ENCODE data around the gene DOCK1. TPM values are rescaled to one million over a fixed set of nuclear protein-coding genes. Genes with fewer than 3 reads are reported as not detected.

The DOCK1 gene
- total RNA-seq, 2 donors from 2014 or later, result 72.4 to 89.3 TPM

DNA sequence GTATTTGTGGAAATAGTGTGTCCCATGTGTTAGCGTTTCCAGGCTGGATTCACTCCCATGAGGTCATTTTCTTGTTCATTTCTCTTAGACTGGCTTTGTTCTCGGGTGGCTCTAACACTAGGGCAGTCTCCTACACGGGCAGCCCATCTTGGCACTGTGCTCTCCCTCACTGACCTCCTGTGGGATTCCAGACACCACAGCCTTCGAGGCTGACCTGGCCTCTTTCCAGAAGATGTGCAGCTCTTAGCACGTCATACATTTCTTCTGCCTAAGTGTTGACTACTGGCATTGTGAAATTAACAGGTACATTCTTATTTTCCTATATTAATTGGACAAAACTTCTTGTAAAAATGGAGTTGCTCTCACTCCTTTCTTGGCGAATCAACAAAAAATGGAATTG lies 218.4 kb downstream of the DOCK1 start:
- H3K27me3 ChIP-seq (ENCODE audit: control insufficient read depth, insufficient read depth, low read length, poor library complexity, severe bottlenecking), result no peaks in the 10 kb centered on the region
- TF ChIP-seq, protein P1, sequence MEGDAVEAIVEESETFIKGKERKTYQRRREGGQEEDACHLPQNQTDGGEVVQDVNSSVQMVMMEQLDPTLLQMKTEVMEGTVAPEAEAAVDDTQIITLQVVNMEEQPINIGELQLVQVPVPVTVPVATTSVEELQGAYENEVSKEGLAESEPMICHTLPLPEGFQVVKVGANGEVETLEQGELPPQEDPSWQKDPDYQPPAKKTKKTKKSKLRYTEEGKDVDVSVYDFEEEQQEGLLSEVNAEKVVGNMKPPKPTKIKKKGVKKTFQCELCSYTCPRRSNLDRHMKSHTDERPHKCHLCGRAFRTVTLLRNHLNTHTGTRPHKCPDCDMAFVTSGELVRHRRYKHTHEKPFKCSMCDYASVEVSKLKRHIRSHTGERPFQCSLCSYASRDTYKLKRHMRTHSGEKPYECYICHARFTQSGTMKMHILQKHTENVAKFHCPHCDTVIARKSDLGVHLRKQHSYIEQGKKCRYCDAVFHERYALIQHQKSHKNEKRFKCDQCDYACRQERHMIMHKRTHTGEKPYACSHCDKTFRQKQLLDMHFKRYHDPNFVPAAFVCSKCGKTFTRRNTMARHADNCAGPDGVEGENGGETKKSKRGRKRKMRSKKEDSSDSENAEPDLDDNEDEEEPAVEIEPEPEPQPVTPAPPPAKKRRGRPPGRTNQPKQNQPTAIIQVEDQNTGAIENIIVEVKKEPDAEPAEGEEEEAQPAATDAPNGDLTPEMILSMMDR (conservative IDR thresholded peaks at IDR 0.05), result no peak
- no peaks in the 10 kb centered on the region for H3K9me3 ChIP-seq (ENCODE audit: control insufficient read depth, low read length)
- H3K4me3 ChIP-seq (ENCODE audit: low read length), result no peak overlapping the region
- no peaks in the 10 kb centered on the region for H3K27me3 Mint-ChIP-seq (ENCODE audit: insufficient read depth)
- H3K36me3 ChIP-seq (ENCODE audit: control insufficient read depth, insufficient read depth, low read length), result peaks cover 20% of the 10 kb centered on the region
- no peak for DNase-seq
- H3K36me3 Mint-ChIP-seq (ENCODE audit: low read depth), result peaks cover 50% of the 10 kb centered on the region
- H3K27ac ChIP-seq (ENCODE audit: low read depth, low read length), result no peak overlapping the region
- 89 to 90% methylated on average over 5 to 6 of the region's 6 CpGs for WGBS, 2 experiments (ENCODE audit: insufficient coverage in 1 of 2, insufficient read length in 1 of 2)
- no peak overlapping the region for H3K4me3 Mint-ChIP-seq
- no peaks in the 10 kb centered on the region for H3K4me1 ChIP-seq (ENCODE audit: control insufficient read depth, insufficient read depth, low read length)
- H3K4me1 Mint-ChIP-seq, result no peaks in the 10 kb centered on the region
- no peak overlapping the region for H3K27ac Mint-ChIP-seq
- no peaks in the 10 kb centered on the region for H3K9me3 Mint-ChIP-seq
- no peak overlapping the region for H3K9ac ChIP-seq (ENCODE audit: extremely low read depth, low read length, poor library complexity, severe bottlenecking)

DNA sequence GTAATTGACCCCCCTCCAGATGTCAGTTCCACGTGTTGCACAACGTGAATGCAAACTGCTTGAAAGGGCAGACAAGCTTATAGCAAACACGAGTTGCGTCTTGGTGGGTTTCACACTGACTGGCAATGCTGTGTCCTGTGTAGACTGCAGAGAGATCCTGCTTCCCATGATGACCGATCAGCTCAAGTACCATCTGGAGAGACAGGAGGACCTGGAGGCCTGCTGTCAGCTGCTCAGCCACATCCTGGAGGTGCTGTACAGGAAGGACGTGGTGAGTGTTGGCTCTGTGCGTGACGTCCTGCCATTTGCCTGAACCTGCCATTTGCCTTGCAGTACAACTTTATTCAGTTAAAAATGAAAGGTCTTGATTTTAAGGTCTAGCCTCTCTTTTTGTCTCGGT lies 220.1 kb downstream of the DOCK1 start:
- peaks cover 35% of the 10 kb centered on the region for H3K36me3 ChIP-seq (ENCODE audit: control insufficient read depth, insufficient read depth, low read length)
- H3K4me1 Mint-ChIP-seq, result no peaks in the 10 kb centered on the region
- no peak overlapping the region for H3K27ac Mint-ChIP-seq
- 96 to 100% methylated on average over 5 to 8 of the region's 9 CpGs for WGBS, 2 experiments (ENCODE audit: insufficient coverage in 1 of 2, insufficient read length in 1 of 2)
- H3K4me3 ChIP-seq (ENCODE audit: low read length), result no peak overlapping the region
- H3K4me3 Mint-ChIP-seq, result no peak overlapping the region
- no peak overlapping the region for H3K9ac ChIP-seq (ENCODE audit: extremely low read depth, low read length, poor library complexity, severe bottlenecking)
- no peaks in the 10 kb centered on the region for H3K9me3 Mint-ChIP-seq
- H3K27me3 Mint-ChIP-seq (ENCODE audit: insufficient read depth), result no peaks in the 10 kb centered on the region
- no peaks in the 10 kb centered on the region for H3K27me3 ChIP-seq (ENCODE audit: control insufficient read depth, insufficient read depth, low read length, poor library complexity, severe bottlenecking)
- TF ChIP-seq, protein P1 (conservative IDR thresholded peaks at IDR 0.05), result no peak
- no peak for DNase-seq
- H3K27ac ChIP-seq (ENCODE audit: low read depth, low read length), result no peak overlapping the region
- H3K36me3 Mint-ChIP-seq (ENCODE audit: low read depth), result peaks cover 56% of the 10 kb centered on the region
- H3K4me1 ChIP-seq (ENCODE audit: control insufficient read depth, insufficient read depth, low read length), result no peaks in the 10 kb centered on the region
- H3K9me3 ChIP-seq (ENCODE audit: control insufficient read depth, low read length), result no peaks in the 10 kb centered on the region

DNA sequence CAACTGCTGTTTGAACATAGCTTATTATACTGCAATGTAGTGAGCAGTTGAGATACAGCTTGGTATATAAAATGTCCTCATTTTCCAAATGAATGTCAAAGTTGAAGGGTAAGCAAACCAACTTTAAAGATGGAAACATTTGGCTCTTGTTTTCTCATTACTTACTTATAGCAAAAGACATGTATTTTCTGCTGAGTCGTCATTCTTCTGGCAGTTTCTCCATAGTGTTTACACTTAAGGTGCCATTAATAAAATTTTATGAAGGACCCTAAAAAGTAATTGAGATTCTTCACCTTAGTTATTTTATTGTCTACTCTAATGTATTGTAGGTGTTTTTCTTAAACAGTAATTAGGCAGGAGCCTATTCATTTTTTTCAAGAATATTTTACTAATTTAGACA lies 222.6 kb downstream of the DOCK1 start:
- Histone ChIP-seq H3K9me3 (ENCODE audit: control insufficient read depth, low read length) (no peaks in the 10 kb centered on the region), H3K27me3 (ENCODE audit: control insufficient read depth, insufficient read depth, low read length, poor library complexity, severe bottlenecking) (no peaks in the 10 kb centered on the region), H3K9ac (ENCODE audit: extremely low read depth, low read length, poor library complexity, severe bottlenecking) (no peak overlapping the region), H3K36me3 (ENCODE audit: control insufficient read depth, insufficient read depth, low read length) (peaks cover 41% of the 10 kb centered on the region), H3K4me3 (ENCODE audit: low read length) (no peak overlapping the region), H3K4me1 (ENCODE audit: control insufficient read depth, insufficient read depth, low read length) (no peaks in the 10 kb centered on the region), H3K27ac (ENCODE audit: low read depth, low read length) (no peak overlapping the region)
- Mint-ChIP-seq H3K27me3 (ENCODE audit: insufficient read depth) (no peaks in the 10 kb centered on the region), H3K27ac (no peak overlapping the region), H3K9me3 (no peaks in the 10 kb centered on the region), H3K4me1 (no peaks in the 10 kb centered on the region), H3K36me3 (ENCODE audit: low read depth) (peaks cover 56% of the 10 kb centered on the region), H3K4me3 (no peak overlapping the region)
- DNase-seq, result no peak
- TF ChIP-seq, protein P1 (conservative IDR thresholded peaks at IDR 0.05), result no peak
- WGBS, 2 experiments (ENCODE audit: insufficient coverage in 1 of 2, insufficient read length in 1 of 2), result 100% methylated on average over 1 of the region's 1 CpG; no CpG with 5 or more reads in 1 of the 2 experiments

Data from endodermal cell (in vitro differentiated cells).